PFSK-1 (cell line): ENCODE data around the gene C14orf39.

Source experiments
- POLR2AphosphoS5 ChIP-seq: IDR thresholded peaks from 2 replicates; pipeline ENCODE4 v1.6.1; 2012; ENCODE audit warnings: low read depth, mild to moderate bottlenecking, control low read depth, low read length, moderate library complexity
- SIN3A ChIP-seq: IDR thresholded peaks from 2 replicates; pipeline ENCODE4 v1.6.1; 2012; ENCODE audit warnings: mild to moderate bottlenecking, low read length, moderate library complexity, borderline replicate concordance; ENCODE audit not compliant: insufficient read depth

DNA sequence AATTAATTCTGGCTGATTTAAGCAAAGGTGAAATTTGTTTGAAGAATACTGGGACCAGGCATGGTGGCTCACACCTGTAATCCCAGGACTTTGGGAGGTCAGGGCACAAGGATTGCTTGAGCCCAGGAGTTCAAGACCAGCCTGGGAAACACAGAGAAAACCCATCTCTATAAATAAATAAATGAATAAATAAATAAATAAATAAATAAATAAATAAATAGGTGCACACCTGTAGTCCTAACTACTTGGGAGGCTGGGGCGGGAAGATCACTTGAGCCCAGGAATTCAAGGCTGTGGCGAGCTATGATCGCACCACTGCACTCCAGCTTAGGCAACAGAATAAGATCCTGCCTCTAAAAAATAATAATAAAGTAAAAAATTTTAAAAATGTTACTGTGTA, 4.4 kb upstream of the C14orf39 start:
- no peak for TF ChIP-seq SIN3A
- TF ChIP-seq POLR2AphosphoS5 = no peak
